DMS153 (cell line): ENCODE measurements around the gene DEPP1.

ENCODE experiments used
- DNase-seq: peaks from one replicate; lab custom pipeline; 2025; lab: John Stamatoyannopoulos, UW

DEPP1 gene

DNA sequence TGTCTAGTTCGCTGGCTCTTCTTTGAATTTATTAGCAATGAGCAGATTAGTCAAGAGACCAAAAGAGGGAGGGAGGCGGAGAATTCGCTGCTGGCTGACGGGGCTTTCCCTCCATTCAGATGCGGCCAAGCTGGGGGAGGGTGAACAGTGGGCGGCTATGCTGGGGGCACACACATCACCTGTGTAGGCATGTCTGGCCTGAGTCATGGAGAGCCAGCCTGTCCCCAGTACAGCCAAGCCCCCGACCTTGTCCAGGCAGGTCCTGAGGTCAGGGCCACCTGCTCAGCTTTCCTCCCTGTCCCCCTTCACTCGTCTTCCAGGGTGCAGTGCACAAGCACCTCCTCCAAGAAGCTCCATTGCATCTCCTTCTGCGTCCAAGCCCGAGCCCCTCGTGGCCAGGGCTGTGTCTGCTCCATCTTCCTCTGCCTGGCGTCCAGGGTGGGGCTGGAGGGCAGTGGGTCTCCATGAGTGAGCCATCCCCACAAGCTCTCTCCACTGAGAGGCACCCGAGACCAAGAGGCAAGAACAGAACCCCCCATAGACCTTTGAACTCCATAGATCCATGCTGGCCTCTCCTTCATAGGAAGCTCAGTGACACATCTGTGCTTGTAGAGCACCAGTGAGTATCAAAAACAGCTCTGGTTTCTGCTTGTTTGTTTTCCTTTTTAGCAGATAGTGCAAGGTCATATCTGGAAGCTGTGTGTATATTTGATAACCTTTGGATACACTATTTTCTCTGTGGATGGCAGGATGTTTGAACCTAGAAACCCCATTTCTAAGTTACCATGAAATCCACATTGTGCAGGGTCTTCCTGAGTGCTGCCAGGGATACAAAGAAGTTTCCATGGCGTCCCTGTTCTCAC is 1.9 kb upstream of the DEPP1 start:
- no peak for DNase-seq

DNA sequence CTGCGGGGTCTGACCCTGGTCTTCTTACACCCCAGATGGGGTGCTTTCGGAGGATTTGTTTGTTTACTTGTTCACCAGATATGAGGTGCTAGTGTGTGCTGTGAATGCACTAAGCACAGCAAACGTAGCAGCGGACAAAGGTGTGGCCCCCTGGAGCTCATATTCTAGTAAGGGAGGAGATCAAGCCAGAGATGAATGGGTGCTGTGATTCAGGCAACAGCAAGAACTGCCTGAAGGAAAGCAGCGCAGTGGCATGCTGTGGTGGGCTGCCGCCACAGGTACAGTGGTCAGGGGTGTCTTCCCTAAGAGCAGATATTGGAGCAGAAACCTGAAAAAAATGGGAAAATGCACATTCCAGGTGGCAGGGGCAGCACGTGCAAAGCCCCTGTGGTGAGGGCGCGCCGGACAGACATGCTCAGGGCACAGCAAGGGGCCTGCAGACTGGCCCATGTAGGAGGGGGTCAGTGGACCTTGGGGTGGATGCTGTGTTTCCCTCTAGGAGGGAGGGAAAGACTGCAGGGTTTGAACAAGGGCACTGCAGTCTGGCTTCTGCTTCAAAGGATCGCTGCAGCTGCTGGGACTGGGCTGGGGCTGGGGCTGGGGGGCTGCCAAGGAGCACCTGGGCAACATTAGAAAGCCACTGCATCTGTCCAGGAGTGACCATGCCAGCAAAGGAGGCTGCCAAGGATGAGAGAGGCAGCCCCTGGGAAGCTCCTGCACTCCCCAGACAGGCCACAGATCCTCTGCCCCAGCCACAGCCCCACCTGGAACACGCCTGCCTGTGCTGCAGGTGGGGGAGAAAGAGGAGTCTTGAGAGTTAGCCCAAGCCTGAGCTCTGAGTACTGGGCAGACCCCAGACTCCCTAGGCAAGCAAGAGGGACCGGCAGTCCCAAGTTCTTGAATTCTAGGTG is 927 bp upstream of the DEPP1 start:
- peak; percentile 17 for DNase-seq

DNA sequence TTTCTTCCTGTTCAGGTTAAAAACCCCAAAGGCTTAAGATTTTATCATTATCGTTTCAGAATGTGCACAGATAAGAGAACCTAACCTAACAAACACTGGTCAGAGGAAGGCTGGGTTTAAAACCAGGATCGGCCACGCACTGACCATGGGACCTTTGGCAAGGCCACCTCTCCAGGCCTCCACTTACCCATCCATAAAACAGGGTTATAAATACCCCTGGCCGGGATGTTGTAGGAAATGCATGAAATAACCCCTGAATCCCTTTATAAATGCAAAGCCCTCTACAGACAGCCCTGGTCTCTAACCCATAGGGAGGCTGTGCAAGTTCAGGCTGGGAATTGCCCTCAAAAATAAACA is 418 bp downstream of the DEPP1 start:
- no peak for DNase-seq

DNA sequence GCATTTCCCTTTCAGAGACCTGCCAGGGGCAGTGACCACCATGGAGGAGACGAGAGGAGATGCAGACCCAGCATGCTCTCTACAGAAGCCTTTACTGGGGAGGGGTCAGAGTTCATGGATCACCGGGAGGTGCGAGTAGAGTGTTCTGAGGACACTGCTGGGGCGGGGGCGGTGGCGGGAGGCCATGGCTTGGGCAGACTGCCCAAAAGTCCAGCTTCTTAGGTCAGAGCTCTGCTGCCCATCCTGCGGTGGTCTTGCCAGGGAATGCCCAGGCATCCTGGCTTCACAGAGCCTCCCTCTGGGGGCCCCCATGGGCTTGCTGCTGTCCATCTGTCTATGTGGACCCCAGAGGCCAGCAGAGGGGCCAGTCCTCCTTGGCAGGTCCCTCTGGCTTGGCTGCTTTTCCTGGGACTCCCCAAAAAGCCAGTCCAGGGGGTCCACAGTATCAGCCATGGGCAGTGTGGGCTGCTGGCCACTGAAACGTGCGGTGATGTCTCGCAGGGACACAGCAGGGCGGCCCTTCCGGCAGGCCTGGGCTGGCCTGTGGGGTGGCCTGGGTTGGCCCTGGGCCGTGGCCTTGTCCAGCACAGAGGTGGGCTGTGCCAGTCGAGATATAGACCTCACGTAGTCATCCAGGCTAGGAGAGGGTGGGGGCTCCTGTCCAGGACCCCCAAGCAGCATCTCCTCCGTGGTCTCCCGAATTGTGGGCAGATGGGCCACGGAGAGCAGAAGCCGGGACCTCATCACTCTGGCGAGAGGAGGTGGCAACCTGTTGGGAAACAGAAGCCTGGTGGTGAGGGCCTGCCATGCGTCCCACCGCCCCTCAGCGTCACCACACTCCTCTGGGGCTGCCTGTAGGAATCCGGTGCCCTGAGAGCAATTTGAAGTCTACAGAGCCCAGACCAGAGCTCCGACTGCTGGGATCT is 1.1 kb downstream of the DEPP1 start:
- no peak for DNase-seq

GRCh38 chr10:44976352-44977198 is 2.0 kb downstream of the DEPP1 start:
- DNase-seq, result no peak

- peak; percentile 78 for DNase-seq
Measured at GRCh38 chr10:44975431-44976331, 2.9 kb downstream of the DEPP1 start.

DNA sequence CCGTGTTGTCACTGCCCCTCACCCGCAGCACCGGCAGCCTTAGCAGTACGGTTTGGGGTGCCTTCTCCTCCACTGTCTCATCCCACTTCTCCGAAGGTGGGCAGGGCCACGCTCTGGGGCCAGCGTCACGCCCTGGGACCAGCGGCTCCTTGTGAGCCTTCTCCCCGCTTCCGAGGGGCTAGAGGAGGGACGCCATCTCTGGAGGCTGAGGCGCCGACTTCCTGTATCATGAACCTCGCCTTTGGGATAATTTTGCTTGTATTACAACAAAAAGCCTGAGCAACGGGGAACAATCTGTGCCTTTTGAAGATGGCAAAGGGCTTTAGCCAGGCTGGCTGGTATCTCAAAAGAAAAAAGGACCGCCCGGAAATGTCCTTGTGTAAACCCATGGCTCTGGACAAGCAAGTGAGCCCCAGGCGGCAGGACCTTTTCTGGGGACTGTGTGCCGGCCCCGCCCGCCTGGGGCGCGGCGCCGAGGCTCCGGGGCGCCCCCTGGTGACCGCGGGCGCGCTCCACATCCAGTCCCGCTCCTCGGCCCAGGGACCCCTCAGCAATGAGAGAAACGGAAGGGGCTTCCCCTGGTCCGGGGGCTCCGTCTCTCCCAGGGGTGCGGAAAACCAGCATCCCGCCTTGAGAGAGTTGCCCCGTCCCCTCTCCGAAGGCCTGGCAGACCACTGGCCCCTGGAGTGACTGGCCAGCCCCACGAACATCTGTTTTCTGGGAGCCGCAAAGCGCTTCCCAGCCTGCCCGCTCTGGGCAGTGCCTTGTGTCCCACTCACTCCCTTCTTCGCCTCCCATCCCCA is 3.8 kb downstream of the DEPP1 start:
- DNase-seq, result peak; percentile 31

DNA sequence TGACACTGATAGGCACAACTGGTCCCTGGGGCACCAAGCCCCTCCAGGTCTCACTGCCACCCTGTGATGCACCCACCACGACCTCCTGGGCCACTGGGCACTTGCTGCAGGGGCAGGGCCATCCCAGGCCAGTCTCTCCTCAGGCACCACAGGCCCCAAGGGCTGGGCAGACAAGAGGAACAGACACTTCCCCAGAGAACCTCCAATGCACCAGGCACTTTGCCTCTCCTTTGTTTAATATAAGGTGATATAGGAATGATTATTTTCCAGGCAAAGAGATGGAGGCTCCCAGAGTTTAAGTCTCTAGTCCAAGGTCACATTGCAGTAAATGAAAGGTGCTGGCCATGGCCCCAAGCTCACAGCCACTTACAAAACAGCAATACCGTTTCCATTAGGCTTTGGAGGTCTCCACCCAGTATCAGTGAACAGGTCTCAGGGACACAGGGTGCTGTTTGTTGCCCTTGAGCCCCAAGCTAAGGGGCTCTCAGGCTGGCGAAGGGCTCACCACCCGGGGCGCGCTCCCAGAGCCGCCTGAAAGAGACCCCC is 4.5 kb downstream of the DEPP1 start:
- DNase-seq, result no peak

GRCh38 chr10:44973323-44974081 is 5.1 kb downstream of the DEPP1 start:
- no peak for DNase-seq

DNA sequence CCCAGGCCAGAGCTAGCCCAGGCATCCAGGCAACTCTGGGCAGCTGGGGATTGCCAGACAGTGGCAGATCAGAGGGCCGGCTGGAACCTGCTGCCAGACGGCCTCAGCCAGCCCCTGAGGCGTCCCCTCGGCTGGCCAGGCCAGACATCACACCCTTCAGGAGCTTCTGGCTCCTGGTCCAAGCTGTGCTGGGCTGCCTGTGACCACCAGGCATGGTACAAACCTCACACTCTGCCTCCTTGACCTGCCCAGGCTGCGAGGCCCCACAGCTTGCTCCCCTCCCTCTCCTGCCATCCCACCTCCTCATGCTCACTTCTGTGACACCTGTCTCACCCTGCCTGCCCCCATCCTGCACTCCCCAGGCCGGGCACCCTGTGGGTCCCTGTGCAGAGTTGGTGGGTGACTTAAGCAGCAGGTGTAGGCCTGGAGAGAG is 5.7 kb downstream of the DEPP1 start:
- DNase-seq, result no peak

- no peak for DNase-seq
Measured at GRCh38 chr10:44971935-44972757, 6.5 kb downstream of the DEPP1 start.

DNA sequence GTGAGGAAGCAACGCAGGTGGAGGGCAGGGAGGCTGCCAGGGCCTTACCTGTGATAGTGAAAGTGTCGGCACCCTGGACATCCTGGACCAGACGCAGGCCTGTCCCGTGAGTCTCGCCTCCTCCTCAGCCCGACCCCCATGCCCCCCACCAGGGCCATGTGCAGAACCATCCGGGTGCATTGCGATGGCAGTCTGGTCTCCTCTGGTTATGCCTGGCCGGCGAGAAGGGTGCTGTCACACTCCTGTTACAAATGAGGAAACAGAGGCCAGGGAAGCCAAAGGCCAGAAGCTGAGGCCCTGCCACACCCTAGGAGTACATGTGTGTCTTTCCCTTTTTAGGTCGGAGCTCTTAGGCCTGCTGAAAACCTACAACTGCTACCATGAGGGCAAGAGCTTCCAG is 7.2 kb downstream of the DEPP1 start:
- no peak for DNase-seq

GRCh38 chr10:44970812-44971395 is 7.7 kb downstream of the DEPP1 start:
- no peak for DNase-seq

GRCh38 chr10:44969854-44970253 is 8.8 kb downstream of the DEPP1 start:
- no peak for DNase-seq

GRCh38 chr10:44968500-44969400 is 9.9 kb downstream of the DEPP1 start:
- DNase-seq, result no peak

DNA sequence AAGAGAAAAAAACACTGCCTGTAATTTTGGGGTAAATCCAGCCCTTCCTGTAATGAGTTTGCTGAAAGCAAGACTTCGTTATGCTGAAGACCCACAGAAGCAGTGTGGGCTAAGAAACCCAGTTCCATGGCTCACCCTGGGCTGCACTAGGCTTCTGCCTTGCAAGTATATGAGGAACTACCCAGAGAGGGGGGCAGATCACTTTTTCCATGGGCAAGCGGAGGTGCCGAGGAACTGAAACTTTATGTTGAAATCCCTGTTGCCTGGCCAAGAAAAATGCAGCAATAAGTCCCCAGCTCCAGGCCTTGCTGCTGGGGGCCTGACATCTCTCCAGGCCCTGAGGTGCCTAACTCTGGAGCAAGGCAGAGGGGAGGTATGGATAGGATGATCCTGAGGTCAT is 10.5 kb downstream of the DEPP1 start:
- no peak for DNase-seq
